NCI-H2029 (cell line): ENCODE results near the gene VWF.
"Not testable (repeated sequence)": the region's sequence is repeated elsewhere in the genome, so short reads cannot be mapped to it uniquely, and the experiment has no call there.

Experiments used
- DNase-seq: peaks from one replicate; lab custom pipeline; 2025; lab: John Stamatoyannopoulos, UW

VWF gene

GRCh38 chr12:6124411-6125309, at the start of gene VWF:
VWF (minus strand) TSS chr12:6124670; CDS start chr12:6123196, 1,474 bp downstream.
- no peak for DNase-seq

- no peak for DNase-seq
Measured at GRCh38 chr12:6172862-6173261, 48.4 kb upstream of the VWF start.

GRCh38 chr12:6172086-6172485, 47.6 kb upstream of the VWF start:
- no peak for DNase-seq

GRCh38 chr12:6171409-6172015, 47.0 kb upstream of the VWF start:
- DNase-seq, result no peak

GRCh38 chr12:6167327-6168280, 43.1 kb upstream of the VWF start:
- no peak for DNase-seq

- no peak for DNase-seq
Measured at GRCh38 chr12:6166808-6167207, 42.3 kb upstream of the VWF start.

- no peak for DNase-seq
Measured at GRCh38 chr12:6165395-6165794, 40.9 kb upstream of the VWF start.

GRCh38 chr12:6163416-6164060, 39.1 kb upstream of the VWF start:
- DNase-seq, result no peak

- no peak for DNase-seq
Measured at GRCh38 chr12:6161124-6161882, 36.8 kb upstream of the VWF start.

GRCh38 chr12:6160049-6160649, 35.7 kb upstream of the VWF start:
- DNase-seq, result not testable (repeated sequence)

GRCh38 chr12:6159166-6160011, 34.9 kb upstream of the VWF start:
- DNase-seq, result not testable (repeated sequence)

GRCh38 chr12:6158749-6159148, 34.3 kb upstream of the VWF start:
- no peak for DNase-seq

- DNase-seq, result no peak
Measured at GRCh38 chr12:6158255-6158654, 33.8 kb upstream of the VWF start.

- DNase-seq, result no peak
Measured at GRCh38 chr12:6157482-6157881, 33.0 kb upstream of the VWF start.

- DNase-seq, result no peak
Measured at GRCh38 chr12:6154730-6155459, 30.4 kb upstream of the VWF start.

- DNase-seq, result not testable (repeated sequence)
Measured at GRCh38 chr12:6148722-6149121, 24.3 kb upstream of the VWF start.

- DNase-seq, result no peak
Measured at GRCh38 chr12:6148061-6148460, 23.6 kb upstream of the VWF start.

GRCh38 chr12:6146951-6147350, 22.5 kb upstream of the VWF start:
- DNase-seq, result no peak

GRCh38 chr12:6146509-6146908, 22.0 kb upstream of the VWF start:
- no peak for DNase-seq
